AG09309 (cell line): Measurements from ENCODE around the gene FGF5.

Source experiments
- DNase-seq: peaks from one replicate; pipeline ENCODE4 v3.0.0-alpha.2; 2010; ENCODE audit warnings: low read depth
- H3K4me3 ChIP-seq: 2 replicates; pipeline ENCODE4 v1.5.1; 2011; ENCODE audit warnings: mild to moderate bottlenecking, low read depth, low read length, moderate library complexity; ENCODE audit not compliant: control insufficient read depth
- CTCF ChIP-seq: IDR thresholded peaks from 2 replicates; pipeline ENCODE4 v1.5.1; 2011; ENCODE audit warnings: mild to moderate bottlenecking, low read depth, low read length, inconsistent platforms; ENCODE audit not compliant: insufficient read depth, control insufficient read depth; ENCODE audit errors: missing control alignments

FGF5 gene

GRCh38 chr4:80259817-80260216 lies 6.6 kb upstream of the FGF5 start:
- TF ChIP-seq CTCF: no peak
- no peak overlapping the region for H3K4me3 ChIP-seq
- no peak for DNase-seq

GRCh38 chr4:80261989-80262600 lies 4.4 kb upstream of the FGF5 start:
- H3K4me3 ChIP-seq: no peak overlapping the region
- no peak for TF ChIP-seq CTCF
- DNase-seq: no peak

GRCh38 chr4:80263541-80264351 lies 2.7 kb upstream of the FGF5 start:
- DNase-seq: no peak
- no peak for TF ChIP-seq CTCF
- no peak overlapping the region for H3K4me3 ChIP-seq

- DNase-seq: no peak
- H3K4me3 ChIP-seq: no peak overlapping the region
- TF ChIP-seq CTCF: no peak
Observed at GRCh38 chr4:80264352-80264647, 2.2 kb upstream of the FGF5 start.

GRCh38 chr4:80264825-80265224 lies 1.6 kb upstream of the FGF5 start:
- H3K4me3 ChIP-seq: no peak overlapping the region
- no peak for DNase-seq
- TF ChIP-seq CTCF: no peak

GRCh38 chr4:80265571-80266252 lies 752 bp upstream of the FGF5 start:
- DNase-seq: peak; percentile 57
- H3K4me3 ChIP-seq: peak overlapping the region; percentile 91

More at GRCh38 chr4:80265571-80266252, 752 bp upstream of the FGF5 start:
- TF ChIP-seq CTCF: no peak
